Hematopoietic multipotent progenitor cell treated with erythropoietin and hydrocortisone succinate and interleukin-3 and kit ligand, for 17 days (in vitro differentiated cells): Measurements from ENCODE around the gene ELF1.
A peak's percentile ranks its signal among the peaks of the same experiment; 100 is the strongest.
"Not testable (repeated sequence)": the region's sequence is repeated elsewhere in the genome, so short reads cannot be mapped to it uniquely, and the experiment has no call there.

Experiments used
- DNase-seq: peaks from one replicate; pipeline ENCODE4 v3.0.0-alpha.2; 2015; ENCODE audit warnings: low spot score

ELF1 gene

DNA sequence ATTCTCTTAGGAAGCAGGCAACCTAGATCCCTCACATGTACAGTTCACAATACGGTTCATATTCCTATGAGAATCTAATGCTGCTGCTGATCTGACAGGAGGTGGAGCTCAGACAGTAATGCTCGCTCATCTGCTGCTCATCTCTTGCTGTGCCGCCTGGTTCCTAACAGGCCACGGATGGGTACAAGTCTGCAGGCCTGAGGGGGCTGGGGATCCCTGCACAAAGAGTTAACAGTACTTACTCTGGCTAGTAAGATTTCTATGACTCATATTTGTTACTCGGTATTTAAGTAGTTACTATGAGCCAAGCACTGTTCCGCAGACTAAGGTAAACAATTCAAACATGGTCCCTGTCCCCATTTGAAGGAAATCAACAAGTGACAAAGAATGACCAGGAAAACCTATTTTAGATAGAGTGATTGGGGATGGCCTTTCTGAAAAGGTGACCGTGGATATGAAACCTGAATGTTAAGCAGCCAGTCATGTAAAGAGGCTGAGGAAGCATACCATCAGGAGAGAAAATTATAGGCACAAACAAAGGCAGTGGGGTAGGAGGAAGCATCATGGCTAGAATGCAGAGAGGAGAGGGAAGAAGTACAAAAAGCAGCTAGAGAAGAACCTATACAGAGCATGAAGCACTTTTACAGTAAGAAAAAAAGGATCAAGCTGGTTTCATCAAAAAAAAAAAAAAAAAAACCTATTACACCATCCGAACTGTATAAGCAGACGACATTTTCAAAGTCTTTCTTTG lies 21.6 kb upstream of the ELF1 start:
- DNase-seq = no peak

DNA sequence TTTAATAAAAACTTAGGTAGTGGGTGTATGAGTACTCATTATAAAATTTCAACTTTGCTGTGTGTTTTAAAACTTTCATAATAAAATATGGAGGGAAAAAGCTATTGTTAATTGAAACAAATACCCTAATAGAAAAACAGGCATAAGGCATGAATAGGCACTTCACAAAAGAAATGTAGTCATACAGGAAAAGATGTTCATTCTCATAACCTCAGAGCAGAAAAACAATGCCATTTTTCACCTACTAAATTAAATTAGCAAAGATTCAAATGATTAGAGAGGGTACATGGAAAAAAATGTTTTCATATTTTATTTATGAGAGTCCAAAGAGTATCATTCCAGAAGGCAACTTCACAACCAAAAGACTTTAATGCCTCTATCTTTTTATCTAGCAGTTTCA lies 20.6 kb upstream of the ELF1 start:
- DNase-seq = no peak

GRCh38 chr13:41036557-41036956 lies 17.4 kb upstream of the ELF1 start:
- not testable (repeated sequence) for DNase-seq

DNA sequence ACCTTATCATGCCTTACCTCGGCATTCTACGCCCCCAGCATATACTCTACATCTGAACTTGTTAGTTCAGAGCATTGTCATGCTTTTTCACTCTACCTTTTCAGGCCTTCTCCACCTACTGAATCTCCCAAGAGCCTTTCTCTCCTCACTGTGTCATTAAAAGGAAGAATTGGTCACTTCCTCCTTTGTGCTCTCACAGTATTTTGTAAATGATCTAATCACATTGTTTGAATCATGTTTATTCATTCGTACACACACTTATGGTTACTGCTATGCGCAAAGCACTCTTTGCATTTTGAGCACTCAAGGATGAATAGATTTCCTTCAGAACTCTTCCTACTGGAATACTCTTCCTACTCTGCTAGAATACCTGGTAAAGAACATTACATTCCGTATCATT lies 15.8 kb upstream of the ELF1 start:
- DNase-seq = no peak

DNA sequence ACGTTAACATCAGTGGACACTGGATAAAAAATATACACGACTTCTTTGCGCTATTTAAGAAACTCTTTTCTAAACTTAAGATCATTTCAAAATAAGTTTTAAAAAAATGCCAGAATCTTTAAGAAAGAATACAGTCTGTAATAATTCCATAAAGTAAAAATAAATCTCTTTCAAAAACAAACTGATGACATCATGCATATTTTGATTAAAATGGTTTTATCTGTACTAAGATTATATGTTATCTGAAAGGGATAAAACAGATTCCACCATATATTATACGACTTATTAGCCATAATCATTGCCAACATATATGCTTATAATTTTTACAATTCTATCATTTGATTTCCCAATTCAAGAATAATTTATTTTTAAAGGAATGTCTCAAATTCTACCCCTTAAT lies 15.3 kb upstream of the ELF1 start:
- no peak for DNase-seq

- no peak for DNase-seq
Observed at GRCh38 chr13:41032691-41033376, 13.7 kb upstream of the ELF1 start.

- peak; percentile 55 for DNase-seq
Observed at GRCh38 chr13:41029629-41030028, 10.5 kb upstream of the ELF1 start.

GRCh38 chr13:41028051-41028450 lies 8.9 kb upstream of the ELF1 start:
- no peak for DNase-seq

- DNase-seq = no peak
Observed at GRCh38 chr13:41026788-41027187, 7.7 kb upstream of the ELF1 start.

DNA sequence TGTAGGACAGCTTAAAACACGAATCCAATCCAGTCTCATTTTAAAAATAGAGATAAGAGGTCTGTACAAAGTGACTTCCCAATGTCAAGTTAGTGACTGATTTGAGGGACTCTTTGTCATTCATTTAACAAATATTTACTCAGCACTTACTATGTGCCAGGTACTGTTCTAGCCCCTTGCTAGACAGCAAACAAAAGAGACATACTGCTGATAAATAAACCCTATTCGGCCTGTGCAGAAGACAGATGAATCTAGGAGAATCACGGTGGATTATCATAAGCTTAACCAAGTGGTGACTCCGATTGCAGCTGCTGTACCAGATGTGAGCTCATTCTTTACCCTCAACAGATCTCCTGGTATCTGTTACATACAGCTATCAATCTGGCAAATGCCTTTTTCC lies 6.4 kb upstream of the ELF1 start:
- DNase-seq = no peak

- DNase-seq = no peak
Observed at GRCh38 chr13:41019578-41020347, 647 bp upstream of the ELF1 start.

GRCh38 chr13:41018602-41018948 lies 541 bp downstream of the ELF1 start:
- no peak for DNase-seq

DNA sequence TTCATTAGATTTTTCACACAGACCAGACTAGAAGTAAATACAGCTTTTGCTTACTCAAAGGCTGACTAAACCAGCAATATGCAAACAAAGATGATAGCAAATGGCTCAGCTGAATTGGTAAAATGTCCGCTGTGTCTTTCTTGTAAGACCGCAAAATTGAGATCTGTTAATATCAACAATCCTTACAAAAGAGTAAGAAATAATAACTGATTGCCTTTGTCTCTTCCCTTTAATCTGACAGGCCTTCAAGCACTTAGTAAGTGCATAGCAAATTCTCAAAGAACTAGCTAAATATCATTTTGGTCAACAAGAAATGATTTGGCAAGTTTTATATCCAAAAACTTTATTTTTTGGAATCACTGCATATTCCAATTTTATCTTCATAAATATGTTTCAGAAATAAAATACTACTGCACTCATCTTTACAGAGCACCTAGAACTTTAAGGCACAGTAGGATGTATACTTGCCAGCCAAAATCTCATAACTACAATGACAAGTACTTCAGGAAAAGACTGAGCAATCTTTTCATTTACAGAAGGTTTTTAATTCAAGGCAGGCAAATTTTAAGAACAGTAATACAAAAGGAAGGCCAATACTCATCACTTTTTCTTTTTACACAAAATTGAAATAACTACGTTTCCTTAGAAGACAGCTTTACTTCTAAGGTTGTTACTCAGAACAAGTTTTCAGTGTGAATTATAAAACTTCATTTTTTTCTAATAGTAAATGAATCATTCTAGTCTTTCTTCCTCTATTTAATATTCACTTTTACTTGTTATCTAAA lies 1.1 kb downstream of the ELF1 start:
- DNase-seq = peak; percentile 76

DNA sequence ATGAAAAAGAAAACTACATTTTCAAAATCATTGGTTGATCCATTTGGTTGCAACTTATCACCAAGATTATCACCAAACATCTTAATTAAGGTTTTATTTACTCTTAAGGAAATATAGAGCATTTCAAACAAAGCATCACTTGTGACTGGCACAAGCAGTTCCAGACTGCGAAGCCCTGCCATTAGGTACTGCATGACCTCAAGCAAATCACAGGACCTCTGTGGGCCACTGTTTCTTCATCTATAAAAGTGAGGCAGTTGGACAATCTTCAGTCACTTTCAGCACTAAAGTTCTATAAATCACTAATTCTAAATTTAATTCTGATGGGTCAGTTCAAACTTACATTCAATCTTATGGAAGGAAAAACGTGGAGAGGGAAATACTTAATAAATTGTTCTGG lies 2.0 kb downstream of the ELF1 start:
- DNase-seq = peak; percentile 66

DNA sequence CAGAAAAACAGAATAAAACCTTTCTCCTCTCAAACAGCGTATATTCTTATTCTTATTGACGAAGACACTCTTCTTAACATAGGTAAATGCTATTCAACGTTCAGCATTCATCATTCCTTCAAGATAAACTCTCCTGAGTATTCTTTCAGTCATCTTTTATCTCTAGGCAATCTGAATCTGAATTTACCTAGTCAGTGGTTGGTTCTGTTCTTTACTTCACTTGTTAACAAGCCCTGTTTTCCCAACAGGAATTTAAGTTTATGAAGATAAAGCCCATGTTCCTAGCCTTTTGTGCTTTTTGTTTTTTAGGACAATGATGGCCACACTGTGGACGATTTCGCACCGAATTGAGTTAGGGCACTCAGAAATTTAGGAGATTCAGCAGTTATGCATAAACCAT lies 3.2 kb downstream of the ELF1 start:
- DNase-seq = peak; percentile 28

DNA sequence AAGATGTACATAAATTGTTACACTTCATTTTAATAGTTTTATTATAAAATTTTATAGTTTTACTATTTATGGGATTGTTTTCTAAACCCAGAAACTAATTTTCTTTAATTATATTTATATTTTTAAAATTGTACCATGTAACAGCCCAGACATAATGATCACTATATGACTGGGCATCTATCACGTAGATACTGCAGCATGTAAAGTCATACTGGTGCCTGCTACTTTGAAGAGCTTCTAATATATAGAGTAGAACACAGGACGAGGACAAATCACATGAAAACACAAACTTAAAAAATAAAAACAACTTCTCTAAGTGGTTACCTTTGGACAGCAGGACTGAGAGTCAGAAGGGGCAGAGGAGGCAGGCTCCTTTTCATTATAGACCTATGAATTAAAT lies 5.3 kb downstream of the ELF1 start:
- no peak for DNase-seq

GRCh38 chr13:41012536-41012935 lies 6.6 kb downstream of the ELF1 start:
- no peak for DNase-seq

GRCh38 chr13:41011382-41011956 lies 7.6 kb downstream of the ELF1 start:
- DNase-seq = no peak

GRCh38 chr13:41008349-41008980 lies 10.7 kb downstream of the ELF1 start:
- peak; percentile 82 for DNase-seq

GRCh38 chr13:41007744-41008128 lies 11.4 kb downstream of the ELF1 start:
- DNase-seq = peak; percentile 62

DNA sequence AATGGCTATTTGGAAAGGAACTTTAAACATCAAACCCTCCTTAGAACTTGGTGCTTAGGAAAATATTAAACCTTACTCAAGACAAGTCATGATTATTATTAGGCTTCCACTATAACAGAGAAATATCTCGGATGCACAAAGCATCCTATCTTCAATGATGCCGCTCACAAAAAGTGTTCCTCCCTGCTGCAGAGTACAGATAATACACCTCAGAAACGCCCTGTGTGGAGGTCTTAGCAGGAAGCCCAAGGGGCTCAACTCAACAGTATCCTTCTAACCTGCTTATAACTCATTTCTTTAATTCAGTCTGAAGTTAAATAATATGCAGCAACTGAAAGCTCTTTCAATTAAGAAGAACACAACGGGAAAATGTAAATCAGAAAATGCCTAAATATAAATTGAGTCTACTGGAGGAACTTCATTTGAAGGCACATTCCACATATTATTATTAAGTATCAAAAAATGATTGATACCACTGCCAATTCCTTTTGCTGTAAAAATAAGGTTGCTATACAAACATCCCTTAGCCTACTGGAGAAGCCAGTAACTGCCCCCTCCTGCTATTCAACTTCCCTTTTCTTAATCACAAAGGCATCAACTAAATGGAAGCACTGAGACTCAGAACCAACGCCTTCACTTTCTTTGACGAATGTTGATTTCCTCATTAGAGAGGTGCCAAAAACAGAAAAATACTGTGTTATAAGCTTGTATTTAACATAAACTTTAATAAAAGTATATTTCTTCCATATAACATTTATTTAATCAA lies 12.0 kb downstream of the ELF1 start:
- DNase-seq = peak; percentile 64
